ENCODE measurements around the gene VPS18.

The VPS18 gene

GRCh38 chr15:40872791-40873693, 21.2 kb upstream of the VPS18 start:
- H3K9me3 ChIP-seq (ENCODE audit: severe bottlenecking) = no peaks in the 10 kb centered on the region
- no peak for TF ChIP-seq CTCF (IDR thresholded peaks at IDR 0.05; ENCODE audit: low read depth, low read length)
- no peak for DNase-seq
- no peak overlapping the region; the same call in 1 of the 2 replicates for H3K27ac ChIP-seq
- no peaks in the 10 kb centered on the region for H3K36me3 ChIP-seq
- H3K27me3 ChIP-seq (ENCODE audit: insufficient read depth, low read depth, severe bottlenecking) = no peaks in the 10 kb centered on the region
- peak overlapping the region; percentile 66 for H3K4me3 ChIP-seq (ENCODE audit: low read depth, low read length)

GRCh38 chr15:40873694-40874561, 20.3 kb upstream of the VPS18 start, which contains the start of gene RHOV:
Gene RHOV (minus strand): TSS chr15:40874234. CDS start chr15:40874139, 95 bp downstream.
- TF ChIP-seq CTCF (IDR thresholded peaks at IDR 0.05; ENCODE audit: low read depth, low read length) = peak; percentile 76
- H3K9me3 ChIP-seq (ENCODE audit: severe bottlenecking) = no peaks in the 10 kb centered on the region
- peak within 1 kb of the TSS; percentile 56 for H3K27ac ChIP-seq
- DNase-seq = peak; percentile 93
- no peaks in the 10 kb centered on the region for H3K27me3 ChIP-seq (ENCODE audit: insufficient read depth, low read depth, severe bottlenecking)
- H3K36me3 ChIP-seq = no peaks in the 10 kb centered on the region
- peak within 1 kb of the TSS; percentile 66 for H3K4me3 ChIP-seq (ENCODE audit: low read depth, low read length)

- Histone ChIP-seq H3K9me3 (ENCODE audit: severe bottlenecking) (no peaks in the 10 kb centered on the region), H3K27ac (no peak overlapping the region), H3K4me3 (ENCODE audit: low read depth, low read length) (no peak overlapping the region), H3K36me3 (no peaks in the 10 kb centered on the region), H3K27me3 (ENCODE audit: insufficient read depth, low read depth, severe bottlenecking) (no peaks in the 10 kb centered on the region)
- TF ChIP-seq CTCF (IDR thresholded peaks at IDR 0.05; ENCODE audit: low read depth, low read length) = no peak
- no peak for DNase-seq
These were observed 18.1 kb upstream of the VPS18 start for GRCh38 chr15:40875991-40876730.

- TF ChIP-seq CTCF (IDR thresholded peaks at IDR 0.05; ENCODE audit: low read depth, low read length) = no peak
- DNase-seq = no peak
- Histone ChIP-seq H3K36me3 (no peaks in the 10 kb centered on the region), H3K9me3 (ENCODE audit: severe bottlenecking) (peaks cover 3% of the 10 kb centered on the region), H3K27ac (no peak overlapping the region), H3K27me3 (ENCODE audit: insufficient read depth, low read depth, severe bottlenecking) (no peaks in the 10 kb centered on the region), H3K4me3 (ENCODE audit: low read depth, low read length) (no peak overlapping the region)
These were observed 16.6 kb upstream of the VPS18 start for GRCh38 chr15:40877694-40878093.

GRCh38 chr15:40878785-40879184, 15.5 kb upstream of the VPS18 start:
- no peaks in the 10 kb centered on the region for H3K27me3 ChIP-seq (ENCODE audit: insufficient read depth, low read depth, severe bottlenecking)
- DNase-seq = no peak
- no peak overlapping the region for H3K27ac ChIP-seq
- no peak for TF ChIP-seq CTCF (IDR thresholded peaks at IDR 0.05; ENCODE audit: low read depth, low read length)
- H3K9me3 ChIP-seq (ENCODE audit: severe bottlenecking) = peaks cover 5% of the 10 kb centered on the region
- no peaks in the 10 kb centered on the region for H3K36me3 ChIP-seq
- H3K4me3 ChIP-seq (ENCODE audit: low read depth, low read length) = no peak overlapping the region

Measured in WERI-Rb-1 (cell line).